Measurements from ENCODE around the gene ADGRG3. TPM values are rescaled to one million over a fixed set of nuclear protein-coding genes. Genes with fewer than 3 reads are reported as not detected.

Gene ADGRG3
- total and polyA plus RNA-seq, 2 of the 13 experiments (the other 11 are each of a cell fraction or from before 2014, with no cell fraction given): 2.7 to 11.8 TPM

DNA sequence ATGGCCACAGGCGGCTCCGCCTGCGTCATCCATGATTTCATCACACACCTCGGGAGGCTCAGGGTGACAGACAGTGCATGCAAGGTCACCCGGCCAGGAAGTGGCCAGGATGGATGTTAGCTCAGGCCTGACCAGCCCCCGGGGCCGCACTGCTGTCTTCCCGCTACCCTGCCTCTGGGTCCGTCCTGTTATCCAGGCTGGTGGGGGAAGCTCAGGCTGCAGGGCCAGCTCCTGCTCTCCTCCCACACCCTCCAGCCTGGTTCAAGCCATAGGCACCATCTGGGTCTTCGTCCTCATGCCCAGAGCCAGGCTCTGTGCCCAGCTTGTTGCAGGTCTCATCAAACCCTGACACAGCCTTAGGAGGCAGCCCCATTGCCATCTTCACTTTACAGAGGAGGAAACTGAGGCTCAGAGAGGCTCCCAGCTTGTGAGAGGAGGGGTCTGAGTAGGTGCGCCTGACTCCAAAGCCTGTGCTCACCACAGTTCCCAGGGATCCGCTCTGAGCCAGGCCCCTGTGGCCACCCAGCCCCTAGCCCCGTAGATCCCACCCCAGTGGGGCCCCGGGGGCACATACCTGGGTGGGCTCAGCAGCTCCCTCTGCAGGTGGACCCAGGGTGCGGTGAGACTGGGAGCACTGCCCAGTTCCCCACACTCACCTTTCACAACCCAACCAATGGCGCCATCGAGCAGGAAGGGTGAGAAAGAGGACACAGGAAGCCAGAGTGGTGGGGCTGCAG, 412 bp upstream of the ADGRG3 start (continued):
- TF ChIP-seq FOXP1 (IDR thresholded peaks at IDR 0.05): no peak
- TF ChIP-seq FOXP1 (CRISPR knock-in tag; IDR thresholded peaks at IDR 0.05): no peak; the same call in 1 of the 2 replicates
- TF ChIP-seq SRSF9 (IDR thresholded peaks at IDR 0.05; ENCODE audit: borderline replicate concordance, insufficient read depth, low read depth, low read length, poor library complexity, severe bottlenecking): no peak
- no peak for TF ChIP-seq ZNF143 (CRISPR knock-in tag; IDR thresholded peaks at IDR 0.05)
- peak; percentile 70; the same call in 1 of the 2 replicates for TF ChIP-seq ARID2 (CRISPR knock-in tag; IDR thresholded peaks at IDR 0.05; ENCODE audit: borderline replicate concordance)
- TF ChIP-seq, protein P1, sequence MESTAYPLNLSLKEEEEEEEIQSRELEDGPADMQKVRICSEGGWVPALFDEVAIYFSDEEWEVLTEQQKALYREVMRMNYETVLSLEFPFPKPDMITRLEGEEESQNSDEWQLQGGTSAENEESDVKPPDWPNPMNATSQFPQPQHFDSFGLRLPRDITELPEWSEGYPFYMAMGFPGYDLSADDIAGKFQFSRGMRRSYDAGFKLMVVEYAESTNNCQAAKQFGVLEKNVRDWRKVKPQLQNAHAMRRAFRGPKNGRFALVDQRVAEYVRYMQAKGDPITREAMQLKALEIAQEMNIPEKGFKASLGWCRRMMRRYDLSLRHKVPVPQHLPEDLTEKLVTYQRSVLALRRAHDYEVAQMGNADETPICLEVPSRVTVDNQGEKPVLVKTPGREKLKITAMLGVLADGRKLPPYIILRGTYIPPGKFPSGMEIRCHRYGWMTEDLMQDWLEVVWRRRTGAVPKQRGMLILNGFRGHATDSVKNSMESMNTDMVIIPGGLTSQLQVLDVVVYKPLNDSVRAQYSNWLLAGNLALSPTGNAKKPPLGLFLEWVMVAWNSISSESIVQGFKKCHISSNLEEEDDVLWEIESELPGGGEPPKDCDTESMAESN (CRISPR knock-in tag; conservative IDR thresholded peaks at IDR 0.05): no peak
- TF ChIP-seq, protein P2, sequence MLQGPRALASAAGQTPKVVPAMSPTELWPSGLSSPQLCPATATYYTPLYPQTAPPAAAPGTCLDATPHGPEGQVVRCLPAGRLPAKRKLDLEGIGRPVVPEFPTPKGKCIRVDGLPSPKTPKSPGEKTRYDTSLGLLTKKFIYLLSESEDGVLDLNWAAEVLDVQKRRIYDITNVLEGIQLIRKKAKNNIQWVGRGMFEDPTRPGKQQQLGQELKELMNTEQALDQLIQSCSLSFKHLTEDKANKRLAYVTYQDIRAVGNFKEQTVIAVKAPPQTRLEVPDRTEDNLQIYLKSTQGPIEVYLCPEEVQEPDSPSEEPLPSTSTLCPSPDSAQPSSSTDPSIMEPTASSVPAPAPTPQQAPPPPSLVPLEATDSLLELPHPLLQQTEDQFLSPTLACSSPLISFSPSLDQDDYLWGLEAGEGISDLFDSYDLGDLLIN (CRISPR knock-in tag; IDR thresholded peaks at IDR 0.05; ENCODE audit: borderline replicate concordance): no peak
- TF ChIP-seq KMT2A (CRISPR knock-in tag; IDR thresholded peaks at IDR 0.05): 0 out of 2 replicates have a peak, but pooled peaks have one; percentile 12
- TF ChIP-seq, protein P3, sequence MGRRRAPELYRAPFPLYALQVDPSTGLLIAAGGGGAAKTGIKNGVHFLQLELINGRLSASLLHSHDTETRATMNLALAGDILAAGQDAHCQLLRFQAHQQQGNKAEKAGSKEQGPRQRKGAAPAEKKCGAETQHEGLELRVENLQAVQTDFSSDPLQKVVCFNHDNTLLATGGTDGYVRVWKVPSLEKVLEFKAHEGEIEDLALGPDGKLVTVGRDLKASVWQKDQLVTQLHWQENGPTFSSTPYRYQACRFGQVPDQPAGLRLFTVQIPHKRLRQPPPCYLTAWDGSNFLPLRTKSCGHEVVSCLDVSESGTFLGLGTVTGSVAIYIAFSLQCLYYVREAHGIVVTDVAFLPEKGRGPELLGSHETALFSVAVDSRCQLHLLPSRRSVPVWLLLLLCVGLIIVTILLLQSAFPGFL (CRISPR knock-in tag; IDR thresholded peaks at IDR 0.05): no peak
- TF ChIP-seq TMF1 (CRISPR knock-in tag; IDR thresholded peaks at IDR 0.05; ENCODE audit: low read depth): peak; percentile 28; the same call in 1 of the 2 replicates
- peak; percentile 86 for TF ChIP-seq ZNF317 (CRISPR knock-in tag; IDR thresholded peaks at IDR 0.05)
- TF ChIP-seq, protein P4, sequence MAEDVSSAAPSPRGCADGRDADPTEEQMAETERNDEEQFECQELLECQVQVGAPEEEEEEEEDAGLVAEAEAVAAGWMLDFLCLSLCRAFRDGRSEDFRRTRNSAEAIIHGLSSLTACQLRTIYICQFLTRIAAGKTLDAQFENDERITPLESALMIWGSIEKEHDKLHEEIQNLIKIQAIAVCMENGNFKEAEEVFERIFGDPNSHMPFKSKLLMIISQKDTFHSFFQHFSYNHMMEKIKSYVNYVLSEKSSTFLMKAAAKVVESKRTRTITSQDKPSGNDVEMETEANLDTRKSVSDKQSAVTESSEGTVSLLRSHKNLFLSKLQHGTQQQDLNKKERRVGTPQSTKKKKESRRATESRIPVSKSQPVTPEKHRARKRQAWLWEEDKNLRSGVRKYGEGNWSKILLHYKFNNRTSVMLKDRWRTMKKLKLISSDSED (CRISPR knock-in tag; IDR thresholded peaks at IDR 0.05): no peak
- TF ChIP-seq ZNF672 (CRISPR knock-in tag; IDR thresholded peaks at IDR 0.05): no peak
- peak; percentile 84 for TF ChIP-seq MEIS2 (CRISPR knock-in tag; IDR thresholded peaks at IDR 0.05)
- peak; percentile 79; the same call in 1 of the 2 replicates for TF ChIP-seq FOXK1 (CRISPR knock-in tag; IDR thresholded peaks at IDR 0.05; ENCODE audit: borderline replicate concordance, low read depth)
- no peak for TF ChIP-seq HNRNPK (IDR thresholded peaks at IDR 0.05; ENCODE audit: low read depth, low read length, poor library complexity, severe bottlenecking)
- peak; percentile 93 for TF ChIP-seq KDM2A (CRISPR knock-in tag; IDR thresholded peaks at IDR 0.05; ENCODE audit: borderline replicate concordance, low read depth)
- TF ChIP-seq ZNF510 (CRISPR knock-in tag; IDR thresholded peaks at IDR 0.05; ENCODE audit: low read depth): peak; percentile 93
- TF ChIP-seq, protein P5, sequence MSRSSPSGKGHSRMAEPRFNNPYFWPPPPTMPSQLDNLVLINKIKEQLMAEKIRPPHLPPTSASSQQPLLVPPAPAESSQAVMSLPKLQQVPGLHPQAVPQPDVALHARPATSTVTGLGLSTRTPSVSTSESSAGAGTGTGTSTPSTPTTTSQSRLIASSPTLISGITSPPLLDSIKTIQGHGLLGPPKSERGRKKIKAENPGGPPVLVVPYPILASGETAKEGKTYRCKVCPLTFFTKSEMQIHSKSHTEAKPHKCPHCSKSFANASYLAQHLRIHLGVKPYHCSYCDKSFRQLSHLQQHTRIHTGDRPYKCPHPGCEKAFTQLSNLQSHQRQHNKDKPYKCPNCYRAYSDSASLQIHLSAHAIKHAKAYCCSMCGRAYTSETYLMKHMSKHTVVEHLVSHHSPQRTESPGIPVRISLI (CRISPR knock-in tag; IDR thresholded peaks at IDR 0.05; ENCODE audit: borderline replicate concordance): peak; percentile 57; the same call in 1 of the 2 replicates
- no peak for TF ChIP-seq ZFAT (CRISPR knock-in tag; conservative IDR thresholded peaks at IDR 0.05)
- peak; percentile 91 for TF ChIP-seq ELF1 (CRISPR knock-in tag; IDR thresholded peaks at IDR 0.05)
- peak; percentile 92 for TF ChIP-seq ZFX (CRISPR knock-in tag; IDR thresholded peaks at IDR 0.05; ENCODE audit: low read depth)

Data from HepG2 (cell line).